ENCODE data around the gene AFG1L.

AFG1L gene

DNA sequence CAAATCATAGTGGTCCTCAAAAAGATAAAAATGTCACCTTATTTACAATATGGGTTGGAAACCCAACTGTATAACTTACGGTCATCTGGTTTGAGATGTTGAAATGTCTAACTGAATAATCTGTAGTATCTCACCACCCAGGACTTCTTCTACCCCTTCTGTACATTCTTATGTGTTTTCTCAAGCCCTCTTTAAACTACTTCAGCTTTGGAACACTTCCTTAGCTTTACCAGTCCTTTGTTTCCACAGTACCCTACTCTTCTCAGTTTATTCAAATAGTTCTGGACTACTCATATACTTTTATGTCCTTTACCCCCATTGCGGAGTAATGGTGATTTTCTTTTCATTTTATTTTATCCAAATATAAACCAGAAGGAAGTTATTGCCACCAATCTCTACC is 137.3 kb downstream of the AFG1L start:
- TF ChIP-seq REST (IDR thresholded peaks at IDR 0.05; ENCODE audit: insufficient read depth in 1 of 2, low read depth in 2 of 2, low read length in 2 of 2) (no peak), FOXP2 (optimal IDR thresholded peaks at IDR 0.05; ENCODE audit: borderline replicate concordance, extremely low read depth, extremely low read length, insufficient read depth) (no peak), TAF1 (IDR thresholded peaks at IDR 0.05; ENCODE audit: borderline replicate concordance, insufficient read depth, low read length) (no peak), SIN3A (IDR thresholded peaks at IDR 0.05; ENCODE audit: borderline replicate concordance, insufficient read depth, low read length) (no peak), POLR2AphosphoS5 (IDR thresholded peaks at IDR 0.05; ENCODE audit: low read depth, low read length) (no peak)

GRCh38 chr6:108432792-108433191 is 137.9 kb downstream of the AFG1L start:
- no peak for TF ChIP-seq TAF1 (IDR thresholded peaks at IDR 0.05; ENCODE audit: borderline replicate concordance, insufficient read depth, low read length)
- TF ChIP-seq REST (IDR thresholded peaks at IDR 0.05; ENCODE audit: insufficient read depth in 1 of 2, low read depth in 2 of 2, low read length in 2 of 2) = no peak
- no peak for TF ChIP-seq FOXP2 (optimal IDR thresholded peaks at IDR 0.05; ENCODE audit: borderline replicate concordance, extremely low read depth, extremely low read length, insufficient read depth)
- TF ChIP-seq POLR2AphosphoS5 (IDR thresholded peaks at IDR 0.05; ENCODE audit: low read depth, low read length) = no peak
- TF ChIP-seq SIN3A (IDR thresholded peaks at IDR 0.05; ENCODE audit: borderline replicate concordance, insufficient read depth, low read length) = no peak

DNA sequence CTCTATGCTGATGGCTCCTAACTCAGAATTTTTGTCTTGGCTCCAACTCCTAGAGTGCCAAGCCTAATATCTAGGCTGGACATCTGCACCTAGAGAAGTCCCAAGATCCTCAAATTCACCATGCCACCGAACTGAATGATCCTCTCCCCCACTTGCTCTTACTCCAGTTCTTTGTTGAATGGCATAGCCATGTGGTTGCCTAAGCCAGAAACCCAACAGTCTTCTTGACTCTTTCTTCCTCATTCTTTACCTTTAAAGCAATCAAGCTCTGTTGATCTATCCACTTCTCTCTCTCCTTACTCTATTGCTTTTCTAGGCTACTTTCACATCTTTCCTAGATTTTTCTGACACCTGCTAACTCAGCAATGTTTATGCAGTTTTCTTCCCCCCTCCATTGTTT is 139.4 kb downstream of the AFG1L start:
- TF ChIP-seq POLR2AphosphoS5 (IDR thresholded peaks at IDR 0.05; ENCODE audit: low read depth, low read length) (no peak), TAF1 (IDR thresholded peaks at IDR 0.05; ENCODE audit: borderline replicate concordance, insufficient read depth, low read length) (no peak), REST (IDR thresholded peaks at IDR 0.05; ENCODE audit: insufficient read depth in 1 of 2, low read depth in 2 of 2, low read length in 2 of 2) (no peak), FOXP2 (optimal IDR thresholded peaks at IDR 0.05; ENCODE audit: borderline replicate concordance, extremely low read depth, extremely low read length, insufficient read depth) (no peak), SIN3A (IDR thresholded peaks at IDR 0.05; ENCODE audit: borderline replicate concordance, insufficient read depth, low read length) (no peak)

DNA sequence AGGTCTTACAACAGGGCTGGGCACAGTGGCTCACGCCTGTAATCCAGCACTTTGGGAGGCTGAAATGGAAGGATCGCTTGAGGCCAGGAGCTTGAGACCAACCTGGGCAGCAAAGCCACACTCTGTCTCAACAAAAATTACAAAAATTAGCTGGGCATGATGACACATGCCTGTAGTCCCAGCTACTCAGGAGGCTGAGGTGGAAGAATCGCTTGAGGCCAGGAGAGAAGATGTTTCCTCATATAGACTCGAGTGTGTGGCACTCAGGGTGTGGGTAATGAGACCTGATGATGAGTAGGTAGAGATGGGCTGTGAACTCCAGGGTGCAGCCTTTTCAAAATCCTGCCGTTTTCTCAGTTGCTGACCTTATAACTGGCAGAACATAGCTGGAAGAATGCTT is 140.5 kb downstream of the AFG1L start:
- TF ChIP-seq SIN3A (IDR thresholded peaks at IDR 0.05; ENCODE audit: borderline replicate concordance, insufficient read depth, low read length) = no peak

DNA sequence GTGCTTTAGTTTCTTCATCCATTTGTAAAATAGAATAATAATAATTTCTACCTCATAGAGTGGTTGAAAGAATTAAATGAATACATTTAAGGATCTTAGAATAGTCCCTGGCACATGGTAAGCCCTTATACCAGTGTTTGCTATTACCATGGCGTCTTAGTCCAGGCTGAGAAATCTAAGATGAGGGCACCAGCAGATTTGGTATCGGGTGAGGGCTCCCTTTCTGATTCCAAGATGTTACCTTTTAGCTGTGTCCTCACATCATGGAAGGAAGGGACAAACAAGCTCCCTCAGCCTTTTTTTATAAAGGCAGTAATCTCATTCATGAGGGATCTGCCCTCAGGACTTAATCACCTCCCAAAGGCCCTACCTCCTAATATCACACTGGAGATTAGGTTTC is 141.9 kb downstream of the AFG1L start:
- TF ChIP-seq REST (IDR thresholded peaks at IDR 0.05; ENCODE audit: insufficient read depth in 1 of 2, low read depth in 2 of 2, low read length in 2 of 2) (no peak), FOXP2 (optimal IDR thresholded peaks at IDR 0.05; ENCODE audit: borderline replicate concordance, extremely low read depth, extremely low read length, insufficient read depth) (no peak), POLR2AphosphoS5 (IDR thresholded peaks at IDR 0.05; ENCODE audit: low read depth, low read length) (no peak), SIN3A (IDR thresholded peaks at IDR 0.05; ENCODE audit: borderline replicate concordance, insufficient read depth, low read length) (no peak), TAF1 (IDR thresholded peaks at IDR 0.05; ENCODE audit: borderline replicate concordance, insufficient read depth, low read length) (no peak)

All from PFSK-1 (cell line).